GM19397 (cell line): ENCODE data around the gene ENPP1.

Experiments used
- ATAC-seq: cut with Tn5 transposase; IDR thresholded peaks from one replicate; pipeline ENCODE4 v1.9.1; 2021; ENCODE audit warnings: mild to moderate bottlenecking, moderate library complexity; ENCODE audit not compliant: unreplicated experiment

ENPP1 gene

GRCh38 chr6:131784561-131784960, 23.3 kb upstream of the ENPP1 start:
- no peak for ATAC-seq

DNA sequence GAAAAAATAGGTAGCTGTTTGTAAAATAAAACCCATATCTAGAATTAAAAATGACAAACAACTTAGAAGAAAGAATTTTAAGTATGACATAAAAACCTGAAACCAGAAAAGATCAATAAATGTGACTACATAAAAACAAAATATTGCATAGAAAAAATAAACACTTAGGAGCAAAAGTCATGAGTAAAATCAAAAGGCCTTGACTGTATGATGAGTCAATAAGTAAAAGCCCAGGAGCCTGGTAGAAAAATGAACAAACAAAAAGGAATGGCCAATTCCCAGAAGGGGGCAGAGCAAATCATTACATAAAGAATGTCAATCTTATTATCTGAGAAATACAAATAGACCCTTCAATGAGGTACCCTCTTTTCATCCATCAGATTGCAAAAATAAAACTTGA, 20.7 kb upstream of the ENPP1 start:
- ATAC-seq: no peak

DNA sequence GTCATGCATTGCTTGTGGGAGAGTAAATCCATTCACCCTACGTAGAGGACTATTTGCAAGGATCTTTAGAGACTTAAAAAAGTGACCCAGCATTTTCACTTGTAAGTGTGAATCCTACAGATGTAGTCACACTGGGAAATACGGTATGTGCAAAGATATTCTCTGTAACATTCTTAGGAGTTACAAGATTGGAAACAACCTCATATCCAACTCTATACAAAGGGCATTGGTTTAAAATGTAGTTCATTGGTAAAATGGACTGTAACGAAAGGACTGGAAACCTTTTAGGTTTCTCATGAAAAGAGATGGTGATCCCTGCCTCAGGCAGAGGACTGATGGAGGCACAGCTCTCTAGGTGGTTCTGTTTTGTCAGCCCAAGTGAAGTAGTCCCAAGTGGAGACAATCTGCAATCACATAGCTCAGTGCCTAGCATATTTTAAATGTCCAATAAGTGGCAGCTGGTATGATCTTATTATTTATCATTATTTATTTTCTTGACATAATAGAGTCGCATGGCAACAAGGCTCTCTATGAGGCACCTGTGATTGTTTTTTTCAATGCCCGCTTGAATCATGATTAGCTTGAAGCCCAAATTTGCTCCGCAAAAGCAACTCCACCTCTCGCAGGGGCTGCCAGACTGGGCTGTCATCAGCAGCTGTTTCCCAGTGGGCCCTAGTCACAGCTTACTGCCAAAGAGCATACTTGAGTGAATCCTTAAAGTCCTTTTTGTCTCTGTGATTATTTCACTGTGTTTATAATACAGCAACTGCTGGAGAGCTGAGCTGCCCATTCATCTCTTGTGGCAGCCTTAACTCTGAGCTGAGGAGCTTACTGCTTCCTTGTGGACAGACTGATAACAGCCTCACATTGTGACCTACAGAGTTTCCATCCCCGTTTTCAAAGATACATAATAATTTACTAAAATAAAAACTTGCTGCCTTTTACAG, 19.8 kb upstream of the ENPP1 start:
- no peak for ATAC-seq

DNA sequence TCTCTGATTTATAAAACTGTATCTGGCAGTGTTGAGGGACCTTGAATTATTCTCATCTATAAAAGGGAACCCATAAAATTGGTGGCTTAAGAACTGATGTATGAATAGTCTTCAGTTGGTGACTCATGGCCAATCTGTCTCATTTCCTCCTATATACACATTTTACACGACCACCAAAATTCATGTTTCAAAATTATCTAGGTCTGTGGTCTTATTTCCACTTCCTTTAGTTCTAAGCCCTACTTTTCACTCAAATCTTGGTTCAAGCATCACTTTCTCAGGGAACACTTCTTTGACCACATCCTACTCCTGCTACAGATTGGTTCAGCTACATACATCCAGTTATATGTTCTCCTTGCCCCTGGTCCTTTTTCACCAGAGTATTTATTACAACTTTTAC, 18.6 kb upstream of the ENPP1 start:
- no peak for ATAC-seq

DNA sequence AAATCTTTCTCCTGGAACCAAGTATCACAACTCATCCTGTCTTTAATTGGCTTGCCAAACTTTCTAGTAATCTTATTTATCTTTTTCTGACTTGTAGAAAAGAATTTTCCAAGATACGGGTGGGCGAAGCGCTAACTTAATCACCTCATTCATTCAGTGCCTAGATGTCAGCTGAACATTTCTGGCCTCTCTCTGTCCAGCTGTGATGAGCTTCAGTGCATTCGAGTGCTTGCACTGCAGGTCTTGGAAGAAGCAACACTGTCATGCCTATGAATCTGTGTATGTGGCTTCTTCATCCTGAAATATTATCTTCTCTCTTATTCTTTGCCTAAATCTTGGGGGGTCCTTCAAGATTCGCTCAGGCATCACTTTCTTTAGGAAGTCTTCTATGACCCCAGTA, 16.3 kb upstream of the ENPP1 start:
- ATAC-seq: no peak

- no peak for ATAC-seq
Observed at GRCh38 chr6:131792091-131792496, 15.7 kb upstream of the ENPP1 start.

GRCh38 chr6:131795366-131795765, 12.5 kb upstream of the ENPP1 start:
- ATAC-seq: no peak

DNA sequence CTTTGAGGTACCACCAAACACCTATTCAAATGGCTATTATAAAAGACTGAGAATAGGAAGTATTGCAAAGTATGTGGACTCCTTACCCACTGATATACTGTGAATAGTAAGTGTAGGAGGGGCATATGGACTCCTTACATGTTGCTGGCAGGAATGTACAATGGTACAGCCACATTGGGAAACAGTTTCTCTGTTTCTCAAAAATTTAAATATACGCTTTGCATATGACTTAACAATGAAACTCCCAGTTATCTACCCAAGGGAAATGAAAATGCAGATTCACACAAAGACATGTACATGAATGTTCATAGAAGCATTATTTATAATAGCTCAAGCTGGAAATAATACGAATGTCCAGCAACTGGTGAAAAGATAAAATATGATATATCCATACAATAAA, 5.5 kb upstream of the ENPP1 start:
- ATAC-seq: no peak

DNA sequence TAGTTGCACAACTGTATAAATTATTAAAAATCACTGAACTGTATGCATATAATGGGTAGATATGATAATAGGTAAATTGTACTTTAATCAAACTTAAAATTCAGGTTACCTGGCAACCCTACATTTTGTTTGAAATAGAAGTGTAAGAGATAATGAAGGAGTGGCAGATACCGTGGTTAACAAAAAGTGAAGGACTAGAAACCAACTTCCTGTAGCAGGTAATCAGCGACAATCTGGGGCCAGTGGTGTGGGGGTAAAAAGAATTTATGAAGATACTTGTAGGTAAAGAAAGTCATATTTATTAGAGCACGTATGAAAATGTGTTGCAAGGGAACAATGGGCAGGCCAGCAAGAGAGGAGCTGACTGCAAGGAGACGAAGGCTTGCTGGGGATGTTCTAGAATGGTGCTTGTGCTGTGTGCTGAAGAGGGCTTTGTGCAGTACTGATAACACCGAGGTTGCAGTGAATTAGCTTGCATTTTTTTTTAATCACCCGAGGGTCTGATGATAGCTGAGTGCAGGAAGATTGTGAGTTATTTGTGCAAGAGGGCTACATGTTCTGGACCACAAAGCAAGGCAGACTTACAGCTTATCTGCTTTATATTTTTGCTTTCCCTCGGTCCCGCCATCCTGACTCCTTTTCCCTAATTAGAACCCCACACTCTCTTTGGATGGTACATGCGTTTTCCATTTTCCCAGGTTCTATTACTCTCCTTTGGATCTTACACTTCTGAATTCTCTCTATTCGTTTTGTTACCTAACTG, 4.6 kb upstream of the ENPP1 start:
- ATAC-seq: no peak

- no peak for ATAC-seq
Observed at GRCh38 chr6:131804131-131804530, 3.7 kb upstream of the ENPP1 start.

- ATAC-seq: no peak
Observed at GRCh38 chr6:131807321-131807643, 538 bp upstream of the ENPP1 start.

GRCh38 chr6:131808460-131809269, 845 bp downstream of the ENPP1 start:
- no peak for ATAC-seq

GRCh38 chr6:131811500-131811899, 3.7 kb downstream of the ENPP1 start:
- ATAC-seq: no peak

- ATAC-seq: no peak
Observed at GRCh38 chr6:131813991-131814390, 6.2 kb downstream of the ENPP1 start.

GRCh38 chr6:131816869-131817268, 9.0 kb downstream of the ENPP1 start:
- ATAC-seq: no peak

GRCh38 chr6:131819572-131820124, 11.8 kb downstream of the ENPP1 start:
- ATAC-seq: peak; percentile 48

DNA sequence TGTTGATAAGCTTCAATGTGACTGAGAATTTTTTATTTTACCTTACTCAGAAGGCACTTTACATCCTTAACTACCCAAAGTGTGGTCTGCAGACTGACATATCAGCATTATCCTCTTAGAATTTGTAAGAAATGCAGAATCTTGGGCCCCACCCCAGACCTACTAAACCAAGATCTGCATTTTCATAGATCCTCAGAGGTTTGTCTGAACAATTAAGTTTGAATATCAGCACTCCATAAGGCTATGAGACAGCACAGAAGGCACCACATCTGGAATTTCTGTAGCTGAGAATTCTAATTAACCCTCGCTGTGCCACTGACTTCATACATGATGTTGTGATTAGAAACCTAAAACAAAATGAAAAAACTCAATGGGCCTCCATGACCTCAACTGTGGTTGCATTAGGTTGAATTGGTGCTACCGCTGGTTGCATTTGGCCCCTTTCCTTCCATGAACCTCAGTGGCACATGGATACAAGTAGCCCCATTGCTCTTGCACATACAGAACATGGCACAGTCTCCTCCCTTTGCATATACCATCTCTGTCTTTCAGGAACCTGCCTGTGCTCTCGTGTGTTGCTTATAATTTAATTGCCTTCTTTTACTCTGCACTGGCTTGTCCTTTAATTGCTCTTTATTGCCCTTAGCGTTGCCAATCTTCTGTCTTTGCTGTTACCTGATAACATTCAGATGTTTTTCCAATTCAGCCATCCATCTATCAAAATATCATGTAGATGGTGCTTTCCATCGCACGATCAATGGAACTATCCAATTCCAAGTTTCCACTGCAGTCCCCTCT, 13.4 kb downstream of the ENPP1 start:
- ATAC-seq: no peak

- no peak for ATAC-seq
Observed at GRCh38 chr6:131822119-131822518, 14.3 kb downstream of the ENPP1 start.

- ATAC-seq: no peak
Observed at GRCh38 chr6:131823276-131823902, 15.6 kb downstream of the ENPP1 start.

GRCh38 chr6:131825946-131826345, 18.1 kb downstream of the ENPP1 start:
- ATAC-seq: no peak
